ENCODE measurements around the gene DEXI. TPM values are rescaled to one million over a fixed set of nuclear protein-coding genes. Genes with fewer than 3 reads are reported as not detected.

Gene DEXI
- total and polyA plus RNA-seq, 2 of the 13 experiments (the other 11 are each of a cell fraction or from before 2014, with no cell fraction given), result 51.5 to 70.4 TPM

GRCh38 chr16:10944249-10945064 lies 2.2 kb upstream of the DEXI start, which contains the start of gene CLEC16A (continued):
- TF ChIP-seq ZBTB34 (CRISPR knock-in tag; IDR thresholded peaks at IDR 0.05) (no peak), HHEX (CRISPR knock-in tag; IDR thresholded peaks at IDR 0.05) (no peak), AHDC1 (CRISPR knock-in tag; IDR thresholded peaks at IDR 0.05; ENCODE audit: borderline replicate concordance) (no peak), ZNF430 (CRISPR knock-in tag; IDR thresholded peaks at IDR 0.05) (0 out of 2 replicates have a peak, but pooled peaks have one; percentile 19), ETV5 (CRISPR knock-in tag; IDR thresholded peaks at IDR 0.05; ENCODE audit: borderline replicate concordance) (peak; percentile 98), ZNF572 (CRISPR knock-in tag; IDR thresholded peaks at IDR 0.05) (peak; percentile 99), MIER3 (CRISPR knock-in tag; IDR thresholded peaks at IDR 0.05; ENCODE audit: borderline replicate concordance) (peak; percentile 100), FOXC1 (CRISPR knock-in tag; IDR thresholded peaks at IDR 0.05; ENCODE audit: borderline replicate concordance) (peak; percentile 97), TBL1XR1 (IDR thresholded peaks at IDR 0.05; ENCODE audit: borderline replicate concordance, low read length, partially characterized antibody) (peak; percentile 79), NR2F1 (CRISPR knock-in tag; IDR thresholded peaks at IDR 0.05) (no peak), AGO1 (IDR thresholded peaks at IDR 0.05; ENCODE audit: low read depth, low read length, poor library complexity, severe bottlenecking) (peak; percentile 78), JUNB (CRISPR knock-in tag; IDR thresholded peaks at IDR 0.05; ENCODE audit: borderline replicate concordance) (no peak), ZBTB2 (CRISPR knock-in tag; IDR thresholded peaks at IDR 0.05; ENCODE audit: low read depth) (peak; percentile 80), ZSCAN21 (CRISPR knock-in tag; IDR thresholded peaks at IDR 0.05; ENCODE audit: borderline replicate concordance) (peak; percentile 62; the same call in 1 of the 2 replicates), IRF9 (CRISPR knock-in tag; IDR thresholded peaks at IDR 0.05; ENCODE audit: borderline replicate concordance) (peak; percentile 99), KAT7 (CRISPR knock-in tag; IDR thresholded peaks at IDR 0.05; ENCODE audit: borderline replicate concordance) (peak; percentile 99), KDM3A (CRISPR knock-in tag; IDR thresholded peaks at IDR 0.05; ENCODE audit: low read depth) (peak; percentile 99), HOXD1 (CRISPR knock-in tag; IDR thresholded peaks at IDR 0.05) (peak; percentile 96; the same call in 1 of the 2 replicates), ZNF3 (CRISPR knock-in tag; IDR thresholded peaks at IDR 0.05) (no peak), ZFP62 (CRISPR knock-in tag; IDR thresholded peaks at IDR 0.05) (peak; percentile 96; the same call in 1 of the 2 replicates)
